Stimulated activated CD4-positive, alpha-beta T cell treated with anti-CD3 and anti-CD28 coated beads, Interleukin-2, amount 100 ng/mL, for 4 hours (primary cell): ENCODE measurements around the gene DGKI.

Experiments
- DNase-seq: peaks from one replicate; pipeline ENCODE4 v3.0.0-alpha.2; 2020; ENCODE audit warnings: low read depth

The DGKI gene

GRCh38 chr7:137591421-137591837 lies 255.3 kb downstream of the DGKI start:
- no peak for DNase-seq

GRCh38 chr7:137590756-137591305 lies 255.9 kb downstream of the DGKI start:
- DNase-seq = no peak

- DNase-seq = no peak
Observed at GRCh38 chr7:137590071-137590755, 256.6 kb downstream of the DGKI start.

- no peak for DNase-seq
Observed at GRCh38 chr7:137587326-137587725, 259.4 kb downstream of the DGKI start.

GRCh38 chr7:137585591-137585990 lies 261.2 kb downstream of the DGKI start:
- no peak for DNase-seq

GRCh38 chr7:137583172-137583571 lies 263.6 kb downstream of the DGKI start:
- DNase-seq = no peak

- DNase-seq = no peak
Observed at GRCh38 chr7:137579913-137580640, 266.7 kb downstream of the DGKI start.

GRCh38 chr7:137578541-137578940 lies 268.2 kb downstream of the DGKI start:
- no peak for DNase-seq

GRCh38 chr7:137577184-137577583 lies 269.6 kb downstream of the DGKI start:
- DNase-seq = no peak

GRCh38 chr7:137576481-137576880 lies 270.3 kb downstream of the DGKI start:
- no peak for DNase-seq

GRCh38 chr7:137574812-137575211 lies 272.0 kb downstream of the DGKI start:
- no peak for DNase-seq

GRCh38 chr7:137572056-137572784 lies 274.6 kb downstream of the DGKI start:
- no peak for DNase-seq

- DNase-seq = no peak
Observed at GRCh38 chr7:137564677-137565076, 282.1 kb downstream of the DGKI start.

- no peak for DNase-seq
Observed at GRCh38 chr7:137563981-137564380, 282.8 kb downstream of the DGKI start.

GRCh38 chr7:137547485-137547884 lies 299.3 kb downstream of the DGKI start:
- no peak for DNase-seq

GRCh38 chr7:137546671-137547070 lies 300.1 kb downstream of the DGKI start:
- no peak for DNase-seq

- DNase-seq = no peak
Observed at GRCh38 chr7:137546009-137546408, 300.8 kb downstream of the DGKI start.

GRCh38 chr7:137545059-137545716 lies 301.6 kb downstream of the DGKI start:
- DNase-seq = no peak

- DNase-seq = no peak
Observed at GRCh38 chr7:137544453-137545058, 302.2 kb downstream of the DGKI start.

- DNase-seq = no peak
Observed at GRCh38 chr7:137539111-137539715, 307.6 kb downstream of the DGKI start.

GRCh38 chr7:137538361-137538762 lies 308.4 kb downstream of the DGKI start:
- no peak for DNase-seq
